Natural killer cell (primary cell): ENCODE data around the gene C1orf159. TPM values are rescaled to one million over a fixed set of nuclear protein-coding genes. Genes with fewer than 3 reads are reported as not detected.

ENCODE experiments used
- ATAC-seq, 3 donors: fragments of 150-1000 bp in 2 of 3; fragments of 200-7000 bp in 1 of 3; cut with Tn5 transposase; 1 replicate in 1 of 3; 2 replicates in 2 of 3; pipeline ENCODE4 v1.10.0; 2021; ENCODE audit warnings: mild to moderate bottlenecking in 2 of 3, moderate library complexity in 2 of 3
- DNase-seq, 2 donors: peaks; one replicate each; pipeline versions ENCODE4 v3.0.0 to v3.0.0-alpha.2; 2013 to 2021; ENCODE audit warnings: mixed read lengths in 1 of 2
- H3K27ac ChIP-seq: one replicate; pipeline ENCODE4 v1.5.1; 2013; ENCODE audit warnings: mild to moderate bottlenecking, low read length
- H3K27me3 ChIP-seq: one replicate; pipeline ENCODE4 v1.6.1; 2013; ENCODE audit warnings: low read length; ENCODE audit not compliant: control insufficient read depth, insufficient read depth
- H3K36me3 ChIP-seq: one replicate; pipeline ENCODE4 v1.6.1; 2013; ENCODE audit warnings: low read length; ENCODE audit not compliant: control insufficient read depth, insufficient read depth
- H3K4me1 ChIP-seq: one replicate; pipeline ENCODE4 v1.6.1; 2013; ENCODE audit warnings: low read length; ENCODE audit not compliant: control insufficient read depth, insufficient read depth
- H3K4me3 ChIP-seq: one replicate; pipeline ENCODE4 v1.5.1; 2013; ENCODE audit warnings: low read length
- H3K9me3 ChIP-seq: one replicate; pipeline ENCODE4 v1.6.1; 2013; ENCODE audit warnings: low read length; ENCODE audit not compliant: control insufficient read depth, insufficient read depth
- H3K27ac Mint-ChIP-seq, 2 donors: one replicate each; pipeline ENCODE4 v1.8.0; 2022; ENCODE audit warnings: mild to moderate bottlenecking in 2 of 2, mixed read lengths in 2 of 2, moderate library complexity in 1 of 2
- H3K27me3 Mint-ChIP-seq, 2 donors: one replicate each; pipeline ENCODE4 v1.8.0; 2022; ENCODE audit warnings: low read depth in 2 of 2, mixed read lengths in 2 of 2
- H3K36me3 Mint-ChIP-seq: one replicate; pipeline ENCODE4 v1.8.0; 2022; ENCODE audit warnings: mixed read lengths
- H3K4me1 Mint-ChIP-seq, 2 donors: one replicate each; pipeline ENCODE4 v1.8.0; 2022; ENCODE audit warnings: mixed read lengths in 2 of 2
- H3K4me3 Mint-ChIP-seq: one replicate; pipeline ENCODE4 v1.8.0; 2022; ENCODE audit warnings: mild to moderate bottlenecking, moderate library complexity, mixed read lengths
- H3K9me3 Mint-ChIP-seq, 2 donors: one replicate each; pipeline ENCODE4 v1.8.0; 2022; ENCODE audit warnings: mixed read lengths in 2 of 2
- CTCF ChIP-seq: fragments of 200-600 bp; IDR thresholded peaks from one replicate; pipeline ENCODE4 v1.8.0; 2022; ENCODE audit warnings: antibody characterized with exemption
- WGBS: methylation state at CpG from one replicate; pipeline ENCODE4 v1.1.7; 2013; ENCODE audit warnings: missing lambda C conversion rate; ENCODE audit not compliant: insufficient coverage; 5-methylcytosine and 5-hydroxymethylcytosine counted together
- intact Hi-C: fragments of 100-400 bp; cut with micrococcal nuclease; formaldehyde crosslinking; loops from one replicate; pipeline ENCODE4 v1.14.2; 2022
- total RNA-seq, 4 donors: library from RNA; stranded (reverse); fragments of 120-200 nt in 1 of 4; gene quantifications; one replicate each; pipeline versions ENCODE4 v1.2.3 to v1.2.4, GENCODE V29; 2013 to 2022

The C1orf159 gene
- total RNA-seq, 3 donors from 2014 or later (not counting 1 experiment from before 2014, with no cell fraction given) = 19.6 to 25.1 (median 21.5) TPM

GRCh38 chr1:1094981-1095380, 20.9 kb downstream of the C1orf159 start:
- H3K9me3 Mint-ChIP-seq = no peaks in the 10 kb centered on the region
- H3K27me3 Mint-ChIP-seq = no peaks in the 10 kb centered on the region
- peaks cover 0 to 6% of the 10 kb centered on the region in 2 donors for H3K4me1 Mint-ChIP-seq
- DNase-seq = no peak
- H3K27ac ChIP-seq = no peak overlapping the region
- H3K36me3 ChIP-seq = no peaks in the 10 kb centered on the region
- WGBS = 84% methylated on average over 5 of the region's 7 CpGs
- no peak for ATAC-seq
- intact Hi-C loops = no loop called here
- H3K4me3 Mint-ChIP-seq = no peak overlapping the region
- TF ChIP-seq CTCF = no peak
- H3K27ac Mint-ChIP-seq = no peak overlapping the region
- no peaks in the 10 kb centered on the region for H3K4me1 ChIP-seq
- no peaks in the 10 kb centered on the region for H3K36me3 Mint-ChIP-seq
- H3K27me3 ChIP-seq = no peaks in the 10 kb centered on the region
- no peak overlapping the region for H3K4me3 ChIP-seq
- no peaks in the 10 kb centered on the region for H3K9me3 ChIP-seq

GRCh38 chr1:1093610-1093943, 22.3 kb downstream of the C1orf159 start:
- H3K27me3 ChIP-seq = no peaks in the 10 kb centered on the region
- TF ChIP-seq CTCF = no peak
- no peak for ATAC-seq
- no peaks in the 10 kb centered on the region for H3K36me3 ChIP-seq
- Mint-ChIP-seq H3K4me3 (no peak overlapping the region), H3K36me3 (no peaks in the 10 kb centered on the region), H3K27ac (no peak overlapping the region), H3K27me3 (no peaks in the 10 kb centered on the region), H3K9me3 (no peaks in the 10 kb centered on the region), H3K4me1 (peaks cover 0 to 6% of the 10 kb centered on the region in 2 donors)
- H3K4me1 ChIP-seq = no peaks in the 10 kb centered on the region
- no peaks in the 10 kb centered on the region for H3K9me3 ChIP-seq
- intact Hi-C loops = no loop called here
- H3K4me3 ChIP-seq = no peak overlapping the region
- no peak for DNase-seq
- H3K27ac ChIP-seq = no peak overlapping the region
- WGBS = 93% methylated on average over 10 of the region's 10 CpGs

GRCh38 chr1:1092894-1093609, 22.8 kb downstream of the C1orf159 start:
- Histone ChIP-seq H3K4me1 (no peaks in the 10 kb centered on the region), H3K36me3 (no peaks in the 10 kb centered on the region), H3K9me3 (no peaks in the 10 kb centered on the region), H3K4me3 (no peak overlapping the region), H3K27me3 (no peaks in the 10 kb centered on the region), H3K27ac (no peak overlapping the region)
- Mint-ChIP-seq H3K27ac (no peak overlapping the region), H3K27me3 (no peaks in the 10 kb centered on the region), H3K36me3 (no peaks in the 10 kb centered on the region), H3K4me3 (no peak overlapping the region), H3K9me3 (no peaks in the 10 kb centered on the region), H3K4me1 (peaks cover 0 to 6% of the 10 kb centered on the region in 2 donors)
- 85% methylated on average over 14 of the region's 14 CpGs for WGBS
- intact Hi-C loops = no loop called here
- ATAC-seq = no peak
- no peak for DNase-seq
- no peak for TF ChIP-seq CTCF
